SK-N-SH (cell line): ENCODE measurements around the gene MGAT5. TPM values are rescaled to one million over a fixed set of nuclear protein-coding genes. Genes with fewer than 3 reads are reported as not detected.

ENCODE experiments used
- CTCF ChIA-PET: fragments of 300-600, 350-600 bp; formaldehyde crosslinking; extraction: SDS; loops from one replicate; lab custom pipeline; 2021; lab: Yijun Ruan, JAX
- POLR2A ChIA-PET: fragments of 350-600 bp; sonication (Branson Sonifier 250); formaldehyde crosslinking; extraction: SDS; loops from one replicate; lab custom pipeline; 2020; ENCODE audit warnings: antibody characterized with exemption, inconsistent platforms; lab: Yijun Ruan, JAX
- DNase-seq: peaks from one replicate; pipeline ENCODE4 v3.0.0; 2012
- H2AFZ ChIP-seq: fragments of 200-600 bp; sonication (generic); 2 replicates; pipeline ENCODE4 v1.8.1; 2016; ENCODE audit warnings: antibody characterized with exemption, mild to moderate bottlenecking, low read depth
- H3F3A ChIP-seq: fragments of 200-600 bp; sonication (generic); replicated peaks from 2 replicates; pipeline ENCODE3; 2016; ENCODE audit warnings: antibody characterized with exemption, mild to moderate bottlenecking; ENCODE audit not compliant: insufficient read depth
- H3K27ac ChIP-seq, 2 experiments: fragments of 200-500 bp in 1 of 2; fragments of 200-600 bp in 1 of 2; sonication (Bioruptor generic) in 1 of 2; sonication (generic), shearing (Covaris generic) in 1 of 2; 2 replicates each; pipeline versions ENCODE4 v1.5.1 to v1.6.1; 2014 to 2016; ENCODE audit warnings: low read depth in 2 of 2, inconsistent platforms in 1 of 2, low read length in 1 of 2, mild to moderate bottlenecking in 1 of 2, mixed read lengths in 1 of 2
- H3K27me3 ChIP-seq: fragments of 200-600 bp; sonication (generic), shearing (Covaris generic); 2 replicates; pipeline ENCODE4 v1.6.1; 2016; ENCODE audit warnings: mixed run types; ENCODE audit not compliant: insufficient read depth
- H3K36me3 ChIP-seq, 2 experiments: fragments of 200-500 bp in 1 of 2; fragments of 200-600 bp in 1 of 2; sonication (Bioruptor generic) in 1 of 2; sonication (generic) in 1 of 2; replicated peaks in 1 of 2; 2 replicates each; pipeline versions ENCODE3 to v1.5.1; 2014 to 2016; ENCODE audit warnings: low read length in 1 of 2, mild to moderate bottlenecking in 1 of 2; ENCODE audit not compliant: insufficient read depth in 2 of 2, control insufficient read depth in 1 of 2
- H3K4me1 ChIP-seq, 2 experiments: fragments of 200-500 bp in 1 of 2; fragments of 200-600 bp in 1 of 2; sonication (Bioruptor generic) in 1 of 2; sonication (generic), shearing (Covaris generic) in 1 of 2; 2 replicates each; pipeline versions ENCODE4 v1.5.1 to v1.6.1; 2014 to 2016; ENCODE audit warnings: low read depth in 1 of 2, low read length in 1 of 2, mixed run types in 1 of 2; ENCODE audit not compliant: insufficient read depth in 2 of 2, control insufficient read depth in 1 of 2
- H3K4me2 ChIP-seq: fragments of 200-600 bp; sonication (generic), shearing (Covaris generic); 2 replicates; pipeline ENCODE4 v1.6.1; 2017; ENCODE audit warnings: mixed run types
- H3K4me3 ChIP-seq, 2 experiments: fragments of 200-500 bp in 1 of 2; fragments of 200-600 bp in 1 of 2; sonication (Bioruptor generic) in 1 of 2; sonication (generic), shearing (Covaris generic) in 1 of 2; 2 replicates each; pipeline versions ENCODE4 v1.5.1 to v1.8.1; 2014 to 2016; ENCODE audit warnings: low read depth in 2 of 2, inconsistent platforms in 1 of 2, low read length in 1 of 2, mild to moderate bottlenecking in 1 of 2, mixed read lengths in 1 of 2, moderate library complexity in 1 of 2
- H3K79me2 ChIP-seq: fragments of 200-600 bp; sonication (generic); 2 replicates; pipeline ENCODE4 v1.8.1; 2017; ENCODE audit warnings: mild to moderate bottlenecking; ENCODE audit not compliant: insufficient read depth
- H3K9ac ChIP-seq: fragments of 200-600 bp; sonication (generic); 2 replicates; pipeline ENCODE4 v1.6.1; 2017; ENCODE audit warnings: mixed run types
- H3K9me2 ChIP-seq: fragments of 200-600 bp; sonication (generic); 2 replicates; pipeline ENCODE4 v1.6.1; 2017; ENCODE audit warnings: mixed run types
- H3K9me3 ChIP-seq: fragments of 200-600 bp; sonication (generic); 2 replicates; pipeline ENCODE4 v1.6.1; 2017; ENCODE audit warnings: mixed run types, mild to moderate bottlenecking, moderate library complexity
- H4K20me1 ChIP-seq: fragments of 200-600 bp; sonication (generic); 2 replicates; pipeline ENCODE4 v1.6.1; 2017; ENCODE audit warnings: mild to moderate bottlenecking, mixed run types; ENCODE audit not compliant: insufficient read depth
- CHD2 ChIP-seq: fragments of 150-350 bp; IDR thresholded peaks from 2 replicates; pipeline ENCODE4 v1.6.1; 2018; ENCODE audit warnings: low read length; ENCODE audit not compliant: partially characterized antibody
- FOSL2 ChIP-seq: IDR thresholded peaks from 2 replicates; pipeline ENCODE4 v1.4.0; 2012; ENCODE audit warnings: low read depth, mild to moderate bottlenecking, moderate library complexity, borderline replicate concordance
- FOXJ3 ChIP-seq: sonication (generic); formaldehyde crosslinking; IDR thresholded peaks from 2 replicates; pipeline ENCODE4 v1.5.1; 2020; ENCODE audit warnings: mild to moderate bottlenecking, missing genetic modification reagents
- FOXM1 ChIP-seq: IDR thresholded peaks from 2 replicates; pipeline ENCODE4 v1.4.0; 2012; ENCODE audit warnings: low read depth, mild to moderate bottlenecking
- JUND ChIP-seq: IDR thresholded peaks from 2 replicates; pipeline ENCODE4 v1.4.0; 2012
- MXI1 ChIP-seq: IDR thresholded peaks from 2 replicates; pipeline ENCODE4 v1.6.1; 2012; ENCODE audit warnings: mild to moderate bottlenecking, low read depth, low read length, improper control_type of control experiment
- NFIC ChIP-seq: IDR thresholded peaks from 2 replicates; pipeline ENCODE4 v1.4.0; 2012; ENCODE audit warnings: borderline replicate concordance
- NRF1 ChIP-seq: IDR thresholded peaks from 2 replicates; pipeline ENCODE4 v1.6.1; 2012; ENCODE audit warnings: low read depth, mild to moderate bottlenecking, low read length
- RCOR1 ChIP-seq: fragments of 150-350 bp; IDR thresholded peaks from 2 replicates; pipeline ENCODE4 v1.6.1; 2017; ENCODE audit warnings: antibody characterized with exemption, low read length
- RXRA ChIP-seq: IDR thresholded peaks from 2 replicates; pipeline ENCODE4 v1.4.0; 2012; ENCODE audit warnings: low read depth, mild to moderate bottlenecking, borderline replicate concordance
- SIN3A ChIP-seq: IDR thresholded peaks from 2 replicates; pipeline ENCODE4 v1.6.1; 2012; ENCODE audit warnings: low read depth, mild to moderate bottlenecking, low read length, moderate library complexity, borderline replicate concordance
- SMC3 ChIP-seq: IDR thresholded peaks from 2 replicates; pipeline ENCODE4 v1.6.1; 2012; ENCODE audit warnings: low read depth, low read length, improper control_type of control experiment
- WGBS: methylation state at CpG from one replicate; pipeline ENCODE4 v1.1.6; 2017; ENCODE audit warnings: low lambda C conversion rate; 5-methylcytosine and 5-hydroxymethylcytosine counted together
- polyA plus RNA-seq, 3 experiments: library from polyadenylated mRNA; depleted of rRNA; stranded (reverse); fragments of >200 nt; gene quantifications; 2 replicates each; pipeline ENCODE4 v1.2.3, GENCODE V29; 2012
- TF ChIP-seq, protein P1 (sequence below): IDR thresholded peaks from 2 replicates; pipeline ENCODE4; 2012
- TF ChIP-seq, protein P2 (sequence below): IDR thresholded peaks from 2 replicates; pipeline ENCODE4 v1.6.1; 2012; ENCODE audit warnings: mild to moderate bottlenecking, low read depth, low read length, moderate library complexity
- TF ChIP-seq, protein P3 (sequence below): IDR thresholded peaks from 2 replicates; pipeline ENCODE4 v1.4.0; 2012; ENCODE audit warnings: low read depth
- TF ChIP-seq, protein P4 (sequence below): fragments of 150-350 bp; IDR thresholded peaks from 2 replicates; pipeline ENCODE4 v1.6.1; 2016; ENCODE audit warnings: mild to moderate bottlenecking, low read depth, low read length

The MGAT5 gene
- polyA plus RNA-seq, 1 of the 3 experiments (the other 2 are of a cell fraction) = 18.2 TPM

DNA sequence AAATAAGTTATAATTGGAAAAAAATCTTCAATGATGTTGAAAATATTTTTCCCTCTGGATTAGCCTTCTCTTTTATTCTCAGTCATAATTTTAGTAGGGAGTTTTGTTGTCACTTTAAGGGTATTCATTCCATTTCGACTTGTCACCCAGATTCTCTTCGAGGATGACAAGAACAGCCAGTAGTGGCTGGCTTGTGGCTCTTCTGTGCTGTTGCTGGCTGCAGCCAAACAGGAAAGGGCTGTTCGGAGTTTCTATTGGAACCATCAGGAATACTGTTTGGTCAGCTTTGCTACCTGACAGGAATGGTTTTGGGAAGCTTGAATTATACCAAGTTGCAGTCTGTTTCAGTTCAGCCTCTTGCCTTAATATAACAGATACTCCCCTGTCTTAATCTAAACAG is 41.6 kb downstream of the MGAT5 start:
- Histone ChIP-seq H3F3A (no peaks in the 10 kb centered on the region), H3K79me2 (peaks cover 4% of the 10 kb centered on the region; the same call in 1 of the 2 replicates), H3K27me3 (no peaks in the 10 kb centered on the region), H3K9me2 (no peaks in the 10 kb centered on the region), H3K36me3 (no peaks in the 10 kb centered on the region), H3K4me2 (no peak overlapping the region), H3K4me3 (no peak overlapping the region), H3K27ac (no peak overlapping the region; a peak in 1 of 4 replicates), H3K9ac (no peak overlapping the region), H4K20me1 (no peaks in the 10 kb centered on the region), H3K4me1 (peaks cover 4 to 12% of the 10 kb centered on the region in 2 experiments; a peak in 2 of 4 replicates), H3K9me3 (no peaks in the 10 kb centered on the region), H2AFZ (no peak overlapping the region)
- ChIA-PET CTCF (interaction anchor here (1.2 to 1.3 kb wide), 2 partner anchors 15 to 116 kb away, joined by 3 read pairs; no protein-coding TSS in a partner anchor), POLR2A (no interaction called here)
- DNase-seq = no peak
- TF ChIP-seq FOXJ3 (CRISPR knock-in tag) (no peak), RXRA (no peak), SIN3A (no peak), SMC3 (no peak), FOXM1 (no peak), RCOR1 (no peak), JUND (no peak), MXI1 (no peak), NFIC (no peak), CHD2 (no peak), FOSL2 (no peak), NRF1 (no peak)
- TF ChIP-seq, protein P1, sequence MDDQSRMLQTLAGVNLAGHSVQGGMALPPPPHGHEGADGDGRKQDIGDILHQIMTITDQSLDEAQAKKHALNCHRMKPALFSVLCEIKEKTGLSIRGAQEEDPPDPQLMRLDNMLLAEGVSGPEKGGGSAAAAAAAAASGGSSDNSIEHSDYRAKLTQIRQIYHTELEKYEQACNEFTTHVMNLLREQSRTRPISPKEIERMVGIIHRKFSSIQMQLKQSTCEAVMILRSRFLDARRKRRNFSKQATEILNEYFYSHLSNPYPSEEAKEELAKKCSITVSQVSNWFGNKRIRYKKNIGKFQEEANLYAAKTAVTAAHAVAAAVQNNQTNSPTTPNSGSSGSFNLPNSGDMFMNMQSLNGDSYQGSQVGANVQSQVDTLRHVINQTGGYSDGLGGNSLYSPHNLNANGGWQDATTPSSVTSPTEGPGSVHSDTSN = no peak
- TF ChIP-seq, protein P2, sequence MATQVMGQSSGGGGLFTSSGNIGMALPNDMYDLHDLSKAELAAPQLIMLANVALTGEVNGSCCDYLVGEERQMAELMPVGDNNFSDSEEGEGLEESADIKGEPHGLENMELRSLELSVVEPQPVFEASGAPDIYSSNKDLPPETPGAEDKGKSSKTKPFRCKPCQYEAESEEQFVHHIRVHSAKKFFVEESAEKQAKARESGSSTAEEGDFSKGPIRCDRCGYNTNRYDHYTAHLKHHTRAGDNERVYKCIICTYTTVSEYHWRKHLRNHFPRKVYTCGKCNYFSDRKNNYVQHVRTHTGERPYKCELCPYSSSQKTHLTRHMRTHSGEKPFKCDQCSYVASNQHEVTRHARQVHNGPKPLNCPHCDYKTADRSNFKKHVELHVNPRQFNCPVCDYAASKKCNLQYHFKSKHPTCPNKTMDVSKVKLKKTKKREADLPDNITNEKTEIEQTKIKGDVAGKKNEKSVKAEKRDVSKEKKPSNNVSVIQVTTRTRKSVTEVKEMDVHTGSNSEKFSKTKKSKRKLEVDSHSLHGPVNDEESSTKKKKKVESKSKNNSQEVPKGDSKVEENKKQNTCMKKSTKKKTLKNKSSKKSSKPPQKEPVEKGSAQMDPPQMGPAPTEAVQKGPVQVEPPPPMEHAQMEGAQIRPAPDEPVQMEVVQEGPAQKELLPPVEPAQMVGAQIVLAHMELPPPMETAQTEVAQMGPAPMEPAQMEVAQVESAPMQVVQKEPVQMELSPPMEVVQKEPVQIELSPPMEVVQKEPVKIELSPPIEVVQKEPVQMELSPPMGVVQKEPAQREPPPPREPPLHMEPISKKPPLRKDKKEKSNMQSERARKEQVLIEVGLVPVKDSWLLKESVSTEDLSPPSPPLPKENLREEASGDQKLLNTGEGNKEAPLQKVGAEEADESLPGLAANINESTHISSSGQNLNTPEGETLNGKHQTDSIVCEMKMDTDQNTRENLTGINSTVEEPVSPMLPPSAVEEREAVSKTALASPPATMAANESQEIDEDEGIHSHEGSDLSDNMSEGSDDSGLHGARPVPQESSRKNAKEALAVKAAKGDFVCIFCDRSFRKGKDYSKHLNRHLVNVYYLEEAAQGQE = no peak
- TF ChIP-seq, protein P3, sequence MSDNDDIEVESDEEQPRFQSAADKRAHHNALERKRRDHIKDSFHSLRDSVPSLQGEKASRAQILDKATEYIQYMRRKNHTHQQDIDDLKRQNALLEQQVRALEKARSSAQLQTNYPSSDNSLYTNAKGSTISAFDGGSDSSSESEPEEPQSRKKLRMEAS = no peak
- TF ChIP-seq, protein P4, sequence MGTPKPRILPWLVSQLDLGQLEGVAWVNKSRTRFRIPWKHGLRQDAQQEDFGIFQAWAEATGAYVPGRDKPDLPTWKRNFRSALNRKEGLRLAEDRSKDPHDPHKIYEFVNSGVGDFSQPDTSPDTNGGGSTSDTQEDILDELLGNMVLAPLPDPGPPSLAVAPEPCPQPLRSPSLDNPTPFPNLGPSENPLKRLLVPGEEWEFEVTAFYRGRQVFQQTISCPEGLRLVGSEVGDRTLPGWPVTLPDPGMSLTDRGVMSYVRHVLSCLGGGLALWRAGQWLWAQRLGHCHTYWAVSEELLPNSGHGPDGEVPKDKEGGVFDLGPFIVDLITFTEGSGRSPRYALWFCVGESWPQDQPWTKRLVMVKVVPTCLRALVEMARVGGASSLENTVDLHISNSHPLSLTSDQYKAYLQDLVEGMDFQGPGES = no peak
- 79% methylated on average over 3 of the region's 3 CpGs for WGBS
